ENCODE results near the gene ATXN3.

Gene ATXN3

GRCh38 chr14:92009604-92010003, 96.8 kb downstream of the ATXN3 start:
- no peak for DNase-seq (ENCODE audit: low read depth in 2 of 2)
